Activated naive CD8-positive, alpha-beta T cell treated with anti-CD3 and anti-CD28 coated beads, Interleukin-2, amount 50 U/mL, for 24 hours (primary cell): ENCODE measurements around the gene CYB5B.
A peak's percentile ranks its signal among the peaks of the same experiment; 100 is the strongest.

Experiments used
- ATAC-seq: fragments of 150-1000 bp; cut with Tn5 transposase; one replicate; pipeline ENCODE4 v1.10.0; 2021
- DNase-seq: peaks from one replicate; pipeline ENCODE4 v3.0.0; 2021
- H3K27ac Mint-ChIP-seq: one replicate; pipeline ENCODE4 v1.8.0; 2021; ENCODE audit warnings: mild to moderate bottlenecking, mixed read lengths
- H3K27me3 Mint-ChIP-seq: one replicate; pipeline ENCODE4 v1.8.0; 2021; ENCODE audit warnings: mixed read lengths
- H3K36me3 Mint-ChIP-seq: one replicate; pipeline ENCODE4 v1.8.0; 2021; ENCODE audit warnings: low read depth, mixed read lengths
- H3K4me1 Mint-ChIP-seq: one replicate; pipeline ENCODE4 v1.8.0; 2021; ENCODE audit warnings: mixed read lengths
- H3K4me3 Mint-ChIP-seq: one replicate; pipeline ENCODE4 v1.8.0; 2021; ENCODE audit warnings: mild to moderate bottlenecking, moderate library complexity, mixed read lengths
- H3K9me3 Mint-ChIP-seq: one replicate; pipeline ENCODE4 v1.8.0; 2021; ENCODE audit warnings: mixed read lengths

CYB5B gene

GRCh38 chr16:69500496-69500895 is 76.1 kb downstream of the CYB5B start:
- no peaks in the 10 kb centered on the region for H3K9me3 Mint-ChIP-seq
- H3K27ac Mint-ChIP-seq = no peak overlapping the region
- no peak overlapping the region for H3K4me3 Mint-ChIP-seq
- DNase-seq = no peak
- H3K4me1 Mint-ChIP-seq = peaks cover 14% of the 10 kb centered on the region
- H3K36me3 Mint-ChIP-seq = no peaks in the 10 kb centered on the region
- ATAC-seq = no peak
- H3K27me3 Mint-ChIP-seq = peaks cover 3% of the 10 kb centered on the region

- peaks cover under 1% of the 10 kb centered on the region for H3K27me3 Mint-ChIP-seq
- H3K4me1 Mint-ChIP-seq = peaks cover 10% of the 10 kb centered on the region
- H3K9me3 Mint-ChIP-seq = no peaks in the 10 kb centered on the region
- H3K36me3 Mint-ChIP-seq = no peaks in the 10 kb centered on the region
- DNase-seq (no peak), ATAC-seq (no peak)
- no peak overlapping the region for H3K4me3 Mint-ChIP-seq
- no peak overlapping the region for H3K27ac Mint-ChIP-seq
These were observed 77.7 kb downstream of the CYB5B start for GRCh38 chr16:69501956-69502745.

GRCh38 chr16:69503244-69503643 is 78.8 kb downstream of the CYB5B start:
- Mint-ChIP-seq H3K4me3 (no peak overlapping the region), H3K27ac (no peak overlapping the region), H3K4me1 (peaks cover 9% of the 10 kb centered on the region)

GRCh38 chr16:69508033-69508755 is 83.8 kb downstream of the CYB5B start:
- Mint-ChIP-seq H3K27ac (no peak overlapping the region), H3K4me1 (peaks cover under 1% of the 10 kb centered on the region), H3K36me3 (no peaks in the 10 kb centered on the region), H3K27me3 (peaks cover 3% of the 10 kb centered on the region), H3K4me3 (no peak overlapping the region), H3K9me3 (no peaks in the 10 kb centered on the region)
- ATAC-seq (no peak), DNase-seq (no peak)

More at GRCh38 chr16:69503244-69503643, 78.8 kb downstream of the CYB5B start:
- H3K27me3 Mint-ChIP-seq = peaks cover under 1% of the 10 kb centered on the region
- H3K36me3 Mint-ChIP-seq = no peaks in the 10 kb centered on the region
- no peak for DNase-seq
- no peak for ATAC-seq
- H3K9me3 Mint-ChIP-seq = no peaks in the 10 kb centered on the region

GRCh38 chr16:69509125-69509524 is 84.7 kb downstream of the CYB5B start:
- Mint-ChIP-seq H3K27me3 (peaks cover 3% of the 10 kb centered on the region), H3K27ac (no peak overlapping the region), H3K4me1 (peaks cover 5% of the 10 kb centered on the region), H3K4me3 (no peak overlapping the region), H3K9me3 (no peaks in the 10 kb centered on the region), H3K36me3 (no peaks in the 10 kb centered on the region)
- no peak for DNase-seq
- no peak for ATAC-seq

GRCh38 chr16:69511651-69512050 is 87.2 kb downstream of the CYB5B start:
- Mint-ChIP-seq H3K4me3 (no peak overlapping the region), H3K36me3 (no peaks in the 10 kb centered on the region), H3K9me3 (no peaks in the 10 kb centered on the region), H3K4me1 (peaks cover 23% of the 10 kb centered on the region), H3K27ac (no peak overlapping the region), H3K27me3 (peaks cover 3% of the 10 kb centered on the region)
- DNase-seq (no peak), ATAC-seq (no peak)

GRCh38 chr16:69513180-69513966 is 89.0 kb downstream of the CYB5B start:
- peaks cover 24% of the 10 kb centered on the region for H3K4me1 Mint-ChIP-seq
- H3K36me3 Mint-ChIP-seq = no peaks in the 10 kb centered on the region
- H3K27me3 Mint-ChIP-seq = peaks cover 1% of the 10 kb centered on the region
- H3K27ac Mint-ChIP-seq = no peak overlapping the region
- ATAC-seq (no peak), DNase-seq (no peak)
- peak overlapping the region; percentile 12 for H3K4me3 Mint-ChIP-seq
- no peaks in the 10 kb centered on the region for H3K9me3 Mint-ChIP-seq

- H3K9me3 Mint-ChIP-seq = no peaks in the 10 kb centered on the region
- no peaks in the 10 kb centered on the region for H3K36me3 Mint-ChIP-seq
- H3K27me3 Mint-ChIP-seq = no peaks in the 10 kb centered on the region
- H3K4me3 Mint-ChIP-seq = peak overlapping the region; percentile 15
- peak overlapping the region; percentile 6 for H3K27ac Mint-ChIP-seq
- ATAC-seq = no peak
- DNase-seq = no peak
- H3K4me1 Mint-ChIP-seq = peaks cover 24% of the 10 kb centered on the region
These were observed 89.9 kb downstream of the CYB5B start for GRCh38 chr16:69514356-69514755.
